ENCODE data around the gene PRSS37.
"Not testable (repeated sequence)": the region's sequence is repeated elsewhere in the genome, so short reads cannot be mapped to it uniquely, and the experiment has no call there.

The PRSS37 gene

GRCh38 chr7:141840708-141841107, 577 bp downstream of the PRSS37 start:
- H3K36me3 Mint-ChIP-seq = no peaks in the 10 kb centered on the region
- ATAC-seq (replicated peaks) = no peak
- no peaks in the 10 kb centered on the region for H3K9me3 Mint-ChIP-seq
- H3K4me1 Mint-ChIP-seq = no peaks in the 10 kb centered on the region
- H3K4me3 Mint-ChIP-seq = no peak overlapping the region
- no peak for DNase-seq
- H3K27ac Mint-ChIP-seq = no peak overlapping the region
- no peaks in the 10 kb centered on the region for H3K27me3 Mint-ChIP-seq

GRCh38 chr7:141839256-141839655, 2.0 kb downstream of the PRSS37 start:
- Mint-ChIP-seq H3K4me1 (no peaks in the 10 kb centered on the region), H3K36me3 (no peaks in the 10 kb centered on the region), H3K4me3 (no peak overlapping the region), H3K27ac (no peak overlapping the region), H3K27me3 (no peaks in the 10 kb centered on the region), H3K9me3 (no peaks in the 10 kb centered on the region)
- ATAC-seq (replicated peaks) (no peak), DNase-seq (no peak)

GRCh38 chr7:141838581-141838980, 2.7 kb downstream of the PRSS37 start:
- Mint-ChIP-seq H3K4me3 (no peak overlapping the region), H3K36me3 (no peaks in the 10 kb centered on the region), H3K4me1 (no peaks in the 10 kb centered on the region), H3K27me3 (no peaks in the 10 kb centered on the region), H3K9me3 (no peaks in the 10 kb centered on the region), H3K27ac (no peak overlapping the region)
- no peak for ATAC-seq (replicated peaks)
- DNase-seq = no peak

GRCh38 chr7:141837683-141838082, 3.6 kb downstream of the PRSS37 start:
- ATAC-seq (replicated peaks) = no peak
- Mint-ChIP-seq H3K27me3 (no peaks in the 10 kb centered on the region), H3K4me3 (no peak overlapping the region), H3K4me1 (no peaks in the 10 kb centered on the region), H3K27ac (no peak overlapping the region), H3K36me3 (no peaks in the 10 kb centered on the region), H3K9me3 (no peaks in the 10 kb centered on the region)
- DNase-seq = no peak

GRCh38 chr7:141822432-141822831, 18.9 kb downstream of the PRSS37 start:
- not testable (repeated sequence) for H3K4me1 Mint-ChIP-seq; H3K4me3 Mint-ChIP-seq; DNase-seq; H3K27ac Mint-ChIP-seq; ATAC-seq (replicated peaks); H3K27me3 Mint-ChIP-seq
- H3K36me3 Mint-ChIP-seq = peaks cover 26 to 46% of the 10 kb centered on the region in 2 donors
- H3K9me3 Mint-ChIP-seq = peaks cover 30 to 35% of the 10 kb centered on the region in 2 donors

- Mint-ChIP-seq H3K4me3 (no peak overlapping the region), H3K9me3 (peaks cover 30 to 35% of the 10 kb centered on the region in 2 donors), H3K4me1 (no peaks in the 10 kb centered on the region), H3K27ac (no peak overlapping the region), H3K36me3 (peaks cover 24 to 51% of the 10 kb centered on the region in 2 donors), H3K27me3 (no peaks in the 10 kb centered on the region)
- no peak for DNase-seq
- no peak for ATAC-seq (replicated peaks)
These were observed 21.2 kb downstream of the PRSS37 start for GRCh38 chr7:141820067-141820466.

GRCh38 chr7:141792526-141792925, 48.8 kb downstream of the PRSS37 start:
- no peak for ATAC-seq (replicated peaks)
- no peak for DNase-seq
- Mint-ChIP-seq H3K9me3 (no peaks in the 10 kb centered on the region), H3K27me3 (no peaks in the 10 kb centered on the region), H3K36me3 (peaks cover 22 to 36% of the 10 kb centered on the region in 2 donors), H3K27ac (no peak overlapping the region), H3K4me1 (no peaks in the 10 kb centered on the region), H3K4me3 (no peak overlapping the region)

- H3K4me1 Mint-ChIP-seq = peaks cover 0 to 2% of the 10 kb centered on the region in 2 donors
- no peak within 1 kb of the TSS for H3K4me3 Mint-ChIP-seq
- ATAC-seq (replicated peaks) = no peak
- no peaks in the 10 kb centered on the region for H3K27me3 Mint-ChIP-seq
- no peaks in the 10 kb centered on the region for H3K9me3 Mint-ChIP-seq
- H3K36me3 Mint-ChIP-seq = peaks cover 17 to 37% of the 10 kb centered on the region in 2 donors
- no peak for DNase-seq
- H3K27ac Mint-ChIP-seq = no peak within 1 kb of the TSS
These were observed 51.4 kb downstream of the PRSS37 start, which contains the start of gene TAS2R5 for GRCh38 chr7:141789917-141790316. Gene TAS2R5 (plus strand): TSS chr7:141790217. CDS start chr7:141790362, 145 bp downstream.

GRCh38 chr7:141788296-141788695, 53.0 kb downstream of the PRSS37 start:
- Mint-ChIP-seq H3K4me1 (peaks cover 0 to 4% of the 10 kb centered on the region in 2 donors), H3K36me3 (peaks cover 11 to 27% of the 10 kb centered on the region in 2 donors), H3K27me3 (no peaks in the 10 kb centered on the region), H3K9me3 (no peaks in the 10 kb centered on the region), H3K4me3 (no peak overlapping the region), H3K27ac (no peak overlapping the region)
- DNase-seq = no peak
- ATAC-seq (replicated peaks) = no peak

Data from stimulated activated naive B cell treated with anti-CD40 and anti-IgM and Interleukin-4, amounts not matched to agents 10 μg/mL and 1 μg/mL and 100 μg/mL, for 72 hours (primary cell).